GM21381 (cell line): Measurements from ENCODE around the gene MGMT.

Experiments used
- ATAC-seq: cut with Tn5 transposase; IDR thresholded peaks from one replicate; pipeline ENCODE4 v1.9.1; 2021; ENCODE audit warnings: mild to moderate bottlenecking, moderate library complexity; ENCODE audit not compliant: unreplicated experiment

MGMT gene

DNA sequence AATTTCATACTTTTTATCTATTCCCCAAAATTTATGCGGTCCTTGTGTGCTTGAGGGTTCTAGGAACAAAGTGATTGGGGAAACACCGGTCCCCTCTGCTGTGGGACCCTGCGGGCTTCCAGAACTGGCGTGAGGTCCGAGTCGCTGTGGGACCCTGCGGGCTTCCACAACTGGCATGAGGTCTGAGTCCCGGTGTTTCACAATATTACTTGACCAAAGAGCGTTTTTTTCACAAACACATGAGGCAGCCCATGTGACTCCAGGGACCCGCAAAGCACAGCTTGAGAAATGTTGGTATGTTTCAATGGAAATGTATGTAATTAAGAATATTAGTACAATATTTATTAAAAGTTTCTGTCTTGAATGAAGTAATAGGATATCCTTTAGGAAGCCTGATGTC, 212.2 kb downstream of the MGMT start:
- no peak for ATAC-seq

DNA sequence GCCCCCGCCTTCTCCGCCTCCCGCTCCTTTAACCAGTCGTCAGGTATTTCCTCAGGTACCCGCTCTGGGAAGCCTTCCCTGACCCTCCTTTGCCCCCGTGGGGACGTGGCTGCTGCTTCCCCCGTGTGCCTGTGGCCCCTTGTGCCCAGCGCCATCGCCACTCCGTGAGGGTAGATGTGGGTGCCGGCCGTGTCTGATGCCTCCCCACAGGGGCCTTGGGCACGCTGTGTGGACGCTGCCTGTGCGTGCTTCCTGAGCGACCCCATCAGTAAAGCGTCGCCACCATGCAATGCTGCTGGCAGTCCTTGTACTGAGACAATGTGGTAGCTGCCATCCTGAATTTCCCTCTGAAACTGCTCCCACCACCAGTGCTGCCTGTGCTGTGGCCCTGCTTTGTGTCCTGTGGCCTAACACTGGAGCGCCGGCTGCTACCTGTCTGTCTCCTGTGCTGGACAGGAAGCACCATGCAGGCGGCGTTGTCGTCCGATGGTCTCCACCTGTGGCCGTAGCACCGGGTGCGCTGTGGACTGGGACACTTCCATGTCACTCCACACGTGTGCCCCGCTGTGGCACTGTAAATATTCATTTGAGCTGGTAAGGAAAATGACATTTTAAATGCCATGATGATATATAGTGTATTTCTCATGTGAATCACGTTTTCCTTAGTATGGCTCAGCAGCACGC, 213.8 kb downstream of the MGMT start:
- ATAC-seq, result no peak

DNA sequence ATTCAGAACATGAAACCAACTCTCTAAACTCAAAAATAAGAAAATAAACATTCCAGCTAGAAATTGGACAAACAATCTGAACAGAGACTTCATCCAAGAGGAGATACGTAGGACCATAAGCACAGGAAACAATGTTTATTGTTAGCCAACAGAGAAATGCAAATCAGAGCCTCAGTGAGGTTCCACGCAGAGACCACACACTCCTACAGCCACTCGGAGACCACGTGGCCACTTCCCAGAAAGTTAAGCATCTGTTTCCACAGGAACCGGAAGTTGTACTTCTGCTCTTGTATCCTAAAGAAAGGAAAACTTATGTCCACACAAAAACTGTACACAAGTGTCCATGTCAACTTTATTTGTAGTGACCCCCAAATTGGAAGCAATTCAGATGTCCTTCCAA, 214.8 kb downstream of the MGMT start:
- no peak for ATAC-seq

DNA sequence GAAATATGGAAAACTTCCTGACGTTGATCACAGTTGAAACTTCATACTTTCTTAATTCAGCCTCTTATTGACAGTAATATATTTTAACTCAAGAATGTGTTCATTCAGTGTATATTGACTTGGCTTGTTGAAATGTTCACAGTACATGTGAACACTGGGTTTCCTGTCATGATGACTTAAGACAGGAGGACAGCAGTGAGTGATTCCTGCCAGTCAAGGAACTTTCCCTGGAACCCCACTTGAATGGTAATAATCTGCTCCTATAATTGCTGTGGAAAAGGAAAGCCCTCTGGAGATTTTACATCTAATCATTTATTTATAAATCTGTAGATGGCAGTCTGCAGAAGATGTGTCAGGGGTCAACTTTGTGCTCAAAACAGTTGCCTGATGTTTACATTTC, 216.5 kb downstream of the MGMT start:
- no peak for ATAC-seq

DNA sequence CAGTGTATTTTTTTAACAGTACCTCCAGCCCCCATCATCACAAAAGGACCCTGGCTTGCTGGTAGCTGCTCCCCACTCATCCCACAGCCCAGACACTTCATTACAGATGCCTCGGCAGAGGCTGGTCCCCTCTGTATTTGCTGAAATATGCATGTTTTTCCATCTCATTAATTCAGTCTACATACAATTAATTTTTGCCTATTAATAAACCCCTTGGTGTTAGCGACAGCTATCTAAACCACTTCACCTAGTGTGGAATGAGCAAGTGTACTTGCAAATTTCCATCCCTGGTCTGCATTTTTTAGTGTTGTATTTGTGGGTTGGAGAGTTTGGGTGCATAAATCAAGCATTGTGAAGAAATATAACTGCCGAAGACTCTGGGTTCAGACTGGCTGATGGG, 216.9 kb downstream of the MGMT start:
- no peak for ATAC-seq

DNA sequence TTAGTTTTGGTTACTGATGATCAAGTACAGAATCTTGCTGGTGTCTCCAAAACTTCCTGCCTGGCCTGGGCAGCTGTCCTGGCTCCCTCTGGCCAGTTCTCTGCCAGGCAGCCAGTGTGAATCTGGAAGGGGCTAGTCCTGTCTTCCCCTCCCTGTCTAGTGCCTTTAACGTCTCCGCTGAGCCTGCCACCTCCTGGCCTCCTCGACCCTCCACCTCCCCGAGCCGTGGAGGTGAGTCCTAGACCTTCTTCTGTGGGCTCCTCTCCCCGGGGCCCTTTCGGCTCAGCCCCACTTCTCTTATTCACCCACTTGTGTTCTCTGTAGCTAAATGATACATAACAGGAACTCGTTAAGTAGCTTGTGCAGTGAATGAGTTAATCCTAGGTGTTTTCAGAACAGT, 218.2 kb downstream of the MGMT start:
- ATAC-seq, result no peak

DNA sequence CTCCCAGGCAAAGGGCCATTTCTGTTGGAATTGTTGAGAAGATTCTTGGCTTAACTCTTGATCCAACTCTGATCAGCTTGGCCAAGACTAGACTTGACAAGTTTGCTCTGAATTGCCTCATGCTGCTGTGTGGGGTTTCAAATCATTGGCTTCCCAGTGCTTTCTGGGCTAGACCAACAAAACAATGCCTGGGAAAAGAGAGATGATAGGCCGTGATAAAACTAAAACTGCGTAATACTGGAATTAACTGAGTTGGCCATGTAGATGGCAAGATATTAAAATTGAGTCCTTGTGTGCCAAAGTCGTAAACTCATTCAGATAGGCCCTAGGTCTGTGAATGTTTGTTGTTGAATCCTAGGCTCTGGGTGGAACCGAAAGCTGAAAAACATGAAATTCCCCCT, 222.6 kb downstream of the MGMT start:
- no peak for ATAC-seq

DNA sequence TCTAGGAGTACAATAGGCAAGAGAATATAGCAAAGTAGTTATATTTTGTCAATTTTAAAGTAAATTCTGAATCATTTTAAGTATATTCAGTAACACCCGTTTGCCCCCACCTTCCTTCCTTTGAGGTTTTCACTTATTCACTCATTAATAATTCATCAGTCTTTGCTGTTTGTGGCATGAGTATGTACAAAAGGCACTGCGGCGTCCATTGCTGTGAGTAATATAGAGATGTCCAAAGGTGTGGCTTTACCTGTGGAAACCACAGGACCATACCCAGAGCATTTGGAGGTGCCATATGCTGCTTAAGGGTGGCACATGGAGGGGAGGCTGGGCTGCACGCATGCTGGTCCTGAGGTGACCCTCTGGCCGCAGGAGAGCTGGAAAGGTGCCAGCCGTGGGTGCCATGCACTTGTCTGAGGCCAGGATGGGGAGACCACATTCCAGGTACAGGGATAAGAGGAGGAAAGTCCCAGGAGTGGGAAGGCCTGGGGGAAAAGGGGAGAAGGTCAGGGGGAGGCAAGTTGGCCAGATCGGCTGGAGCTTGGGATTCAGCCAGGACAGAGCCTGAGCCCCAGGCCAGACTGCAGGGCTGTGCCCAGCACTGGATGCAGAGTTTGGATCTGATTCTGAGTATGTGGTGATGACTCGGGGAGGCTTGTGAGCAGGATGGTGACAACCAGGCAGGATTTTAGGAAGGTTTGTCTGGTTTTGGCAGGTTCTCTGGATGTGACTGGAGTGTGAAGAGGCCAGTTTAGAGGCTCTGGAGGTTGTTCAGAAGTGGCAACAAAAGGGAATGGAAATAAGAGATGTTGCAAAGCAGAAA, 223.4 kb downstream of the MGMT start:
- no peak for ATAC-seq

DNA sequence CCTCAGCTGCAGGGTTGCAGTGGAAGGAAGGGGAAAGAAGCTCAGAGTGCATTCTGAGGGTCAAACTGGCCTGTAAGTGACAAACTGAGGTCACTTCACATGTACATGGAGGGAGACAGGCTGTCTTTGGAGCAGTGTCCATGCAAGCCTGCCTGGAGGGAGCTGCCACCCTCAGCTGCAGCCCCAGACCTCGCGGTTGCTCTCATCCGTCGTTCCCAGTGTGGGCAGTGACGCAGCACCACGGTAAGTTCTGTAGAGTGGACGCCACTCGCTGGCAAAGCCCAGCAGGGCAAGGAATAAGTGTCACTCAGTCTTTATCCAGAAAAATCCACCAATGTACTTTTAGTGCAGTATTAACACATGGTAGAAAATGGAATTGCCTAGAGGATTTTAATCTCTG, 225.7 kb downstream of the MGMT start:
- no peak for ATAC-seq

DNA sequence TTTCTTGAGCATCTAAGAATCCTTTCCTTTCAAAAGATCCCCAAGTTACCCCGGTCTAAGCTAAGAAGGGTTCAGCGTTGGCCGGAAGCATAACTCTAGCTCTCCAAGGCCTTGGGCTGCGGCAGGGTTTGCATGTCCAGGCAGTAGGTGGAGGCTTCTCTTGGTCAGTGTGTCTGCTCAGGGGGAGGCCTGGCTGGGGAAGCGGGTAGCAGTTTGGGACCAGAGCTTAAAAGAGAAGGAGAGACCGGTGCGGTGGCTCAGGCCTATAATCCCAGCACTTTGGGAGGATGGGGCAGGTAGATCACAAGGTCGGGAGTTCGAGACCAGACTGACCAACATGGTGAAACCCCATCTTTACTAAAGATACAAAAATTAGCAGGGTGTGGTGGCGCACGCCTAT, 226.3 kb downstream of the MGMT start:
- ATAC-seq, result no peak

DNA sequence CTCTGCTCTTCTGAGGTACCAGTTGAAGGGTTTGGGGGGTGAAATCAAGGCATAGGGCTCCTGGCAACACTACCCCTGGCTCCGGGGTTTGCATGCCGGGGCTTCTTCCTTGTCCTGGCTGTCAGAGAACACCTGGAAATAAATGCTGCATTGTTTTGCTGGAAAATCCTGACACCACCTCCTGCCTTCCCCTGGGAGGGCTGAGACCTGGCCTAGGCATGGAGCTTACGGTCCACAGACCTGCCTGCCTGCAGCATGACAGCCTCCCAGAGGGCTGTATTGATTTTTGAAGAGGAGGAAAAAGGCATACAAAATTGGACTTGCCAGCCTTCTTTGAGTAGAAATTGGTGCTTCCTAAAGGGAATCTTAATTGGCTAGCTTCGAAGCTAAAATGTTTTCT, 227.1 kb downstream of the MGMT start:
- ATAC-seq, result no peak

DNA sequence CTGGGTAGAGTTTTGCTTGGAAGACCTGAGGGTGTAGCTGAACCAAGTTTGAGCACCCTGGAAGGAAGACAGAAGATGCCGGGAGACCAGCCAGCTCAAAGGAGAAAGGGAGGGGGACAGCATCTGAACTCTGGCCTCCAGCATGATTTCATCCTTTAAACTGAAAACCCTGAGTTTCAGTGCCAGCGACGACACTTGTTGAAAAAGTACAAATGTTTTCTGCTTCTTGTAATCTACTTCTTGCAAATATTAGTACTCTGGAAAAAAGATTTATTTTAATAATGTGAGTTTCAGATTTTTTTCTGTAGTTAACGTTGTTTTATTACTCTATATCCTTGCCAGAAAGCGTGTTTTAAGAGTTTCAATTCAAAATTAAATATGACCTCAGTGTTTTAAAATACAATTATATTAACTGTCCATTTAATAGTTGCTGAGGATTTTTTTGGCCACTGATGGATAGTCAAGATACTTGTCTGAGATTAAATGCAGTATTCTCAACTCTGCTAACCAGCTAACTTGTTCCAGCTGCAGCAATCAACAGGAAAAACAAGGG, 227.7 kb downstream of the MGMT start:
- ATAC-seq, result no peak

DNA sequence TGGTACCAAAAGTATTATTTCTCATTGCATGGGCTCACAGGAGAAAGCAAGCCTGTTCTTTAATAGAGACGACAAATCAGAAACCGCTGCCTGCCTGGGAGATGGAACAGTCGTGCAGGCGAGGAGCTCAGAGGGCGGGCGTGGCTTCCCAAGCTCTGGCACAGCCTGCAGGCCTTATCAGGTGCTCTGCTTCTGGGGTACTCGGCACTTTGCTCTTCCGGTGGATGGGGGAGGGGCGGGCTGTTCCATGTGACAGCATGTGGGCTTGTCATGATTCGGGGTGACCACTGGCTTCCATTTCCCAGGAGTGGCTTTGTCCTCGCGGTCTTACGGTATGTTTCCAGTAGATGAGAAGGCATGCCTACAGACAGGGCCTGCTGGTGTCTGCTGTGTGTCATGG, 228.6 kb downstream of the MGMT start:
- no peak for ATAC-seq

DNA sequence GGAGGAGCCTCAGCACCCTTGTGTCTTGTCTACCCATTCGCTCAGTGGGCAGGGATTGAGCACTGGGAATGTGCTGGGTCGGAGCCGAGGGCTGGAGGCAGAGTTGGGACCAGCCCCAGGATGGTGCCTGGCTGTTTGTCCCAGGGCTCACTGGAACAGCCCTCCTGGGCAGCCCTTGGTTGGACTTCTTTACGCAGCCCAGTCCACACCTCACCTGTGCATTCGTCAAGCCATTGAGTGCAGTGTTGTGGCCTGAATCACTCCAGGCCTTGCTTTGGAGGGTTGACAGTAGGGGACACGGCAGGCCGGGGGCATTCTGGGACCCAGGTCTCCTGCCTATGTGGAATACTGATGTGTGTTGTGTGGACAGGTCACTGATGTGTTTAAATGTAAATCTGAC, 229.6 kb downstream of the MGMT start:
- no peak for ATAC-seq

DNA sequence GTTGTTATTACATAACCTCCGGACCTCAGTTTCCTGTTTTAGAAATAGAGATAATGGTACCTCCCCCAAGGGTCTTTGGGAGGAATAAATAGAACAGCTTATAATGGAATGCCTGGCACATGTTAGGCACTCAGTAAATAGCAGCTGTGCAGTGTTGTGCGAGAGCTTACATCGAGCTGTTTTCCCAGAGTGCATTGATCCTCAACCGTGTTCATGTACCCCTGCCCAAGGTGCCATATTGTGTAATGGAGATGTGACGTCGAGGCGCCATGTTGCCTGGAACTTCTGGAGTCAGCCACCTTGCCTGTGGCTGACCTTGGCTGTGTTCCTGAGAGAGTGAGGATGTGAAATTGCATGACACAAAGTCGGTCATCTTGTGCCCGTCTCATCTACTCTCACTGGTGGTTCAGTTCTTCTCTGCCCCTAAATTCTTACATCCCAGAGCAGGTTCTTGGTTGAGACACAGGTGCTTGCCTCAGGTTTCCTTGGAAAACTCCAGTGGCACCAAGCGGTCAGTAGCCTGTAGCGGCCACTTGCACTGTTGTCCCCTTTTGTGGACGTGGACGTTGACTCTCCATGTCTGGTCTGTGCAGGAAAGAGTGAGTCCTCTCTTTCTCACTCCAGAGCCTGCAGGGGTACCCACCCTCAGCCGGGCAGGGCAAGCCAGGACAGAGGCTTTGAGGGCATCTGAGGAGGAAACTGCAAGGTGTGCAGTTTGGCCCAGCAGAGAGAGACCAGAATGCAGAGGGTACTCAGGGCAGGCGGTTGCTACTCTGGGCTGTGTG, 230.6 kb downstream of the MGMT start:
- ATAC-seq, result no peak

DNA sequence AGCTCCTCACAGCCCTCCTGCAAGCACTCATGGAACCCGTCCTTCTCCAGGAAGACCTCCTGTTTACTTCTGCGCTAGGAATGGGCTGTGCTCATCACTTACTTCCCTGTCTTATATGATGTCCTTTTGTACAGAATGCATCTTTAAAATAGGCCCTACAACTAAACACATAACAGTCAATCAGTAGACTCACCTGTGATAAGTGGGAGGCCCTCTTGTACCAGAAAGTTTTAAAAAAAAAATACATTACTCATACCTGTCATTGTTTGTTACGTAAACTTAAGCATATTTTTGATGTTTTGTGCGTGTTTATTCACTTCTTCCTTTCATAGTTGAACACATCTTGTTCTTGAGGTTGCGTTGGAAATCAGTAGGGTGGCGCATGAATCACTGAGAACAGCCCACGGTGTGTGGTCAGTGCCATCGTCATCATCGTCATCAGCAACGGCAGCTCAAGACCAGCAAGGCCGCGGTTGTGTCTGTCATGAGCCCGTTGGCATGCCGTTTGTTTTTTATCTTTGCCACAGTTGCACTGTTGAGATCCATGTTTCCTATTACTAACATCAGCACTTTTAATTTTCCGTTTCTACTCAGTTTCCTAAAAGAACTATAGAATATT, 232.8 kb downstream of the MGMT start:
- ATAC-seq, result no peak

DNA sequence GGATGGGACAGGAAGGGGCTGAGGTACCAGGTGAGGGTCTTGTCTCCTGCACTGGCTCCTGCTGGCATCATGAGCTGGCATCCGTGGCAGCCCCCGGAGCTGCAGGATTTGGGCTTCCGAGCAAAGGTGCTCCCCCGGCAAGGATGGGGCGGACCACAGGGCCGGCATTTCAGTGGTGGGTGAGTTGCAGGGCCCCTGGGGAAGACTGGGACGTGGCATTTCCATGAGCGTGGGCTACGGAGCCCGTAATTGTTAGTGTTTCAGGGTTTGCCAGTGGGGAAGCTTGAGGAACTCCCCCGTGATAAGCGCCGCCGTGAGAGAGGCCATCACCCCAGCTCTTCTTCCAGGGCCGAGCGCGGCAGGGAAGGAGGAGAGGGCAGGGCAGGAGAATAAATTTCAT, 235.6 kb downstream of the MGMT start:
- ATAC-seq, result no peak

DNA sequence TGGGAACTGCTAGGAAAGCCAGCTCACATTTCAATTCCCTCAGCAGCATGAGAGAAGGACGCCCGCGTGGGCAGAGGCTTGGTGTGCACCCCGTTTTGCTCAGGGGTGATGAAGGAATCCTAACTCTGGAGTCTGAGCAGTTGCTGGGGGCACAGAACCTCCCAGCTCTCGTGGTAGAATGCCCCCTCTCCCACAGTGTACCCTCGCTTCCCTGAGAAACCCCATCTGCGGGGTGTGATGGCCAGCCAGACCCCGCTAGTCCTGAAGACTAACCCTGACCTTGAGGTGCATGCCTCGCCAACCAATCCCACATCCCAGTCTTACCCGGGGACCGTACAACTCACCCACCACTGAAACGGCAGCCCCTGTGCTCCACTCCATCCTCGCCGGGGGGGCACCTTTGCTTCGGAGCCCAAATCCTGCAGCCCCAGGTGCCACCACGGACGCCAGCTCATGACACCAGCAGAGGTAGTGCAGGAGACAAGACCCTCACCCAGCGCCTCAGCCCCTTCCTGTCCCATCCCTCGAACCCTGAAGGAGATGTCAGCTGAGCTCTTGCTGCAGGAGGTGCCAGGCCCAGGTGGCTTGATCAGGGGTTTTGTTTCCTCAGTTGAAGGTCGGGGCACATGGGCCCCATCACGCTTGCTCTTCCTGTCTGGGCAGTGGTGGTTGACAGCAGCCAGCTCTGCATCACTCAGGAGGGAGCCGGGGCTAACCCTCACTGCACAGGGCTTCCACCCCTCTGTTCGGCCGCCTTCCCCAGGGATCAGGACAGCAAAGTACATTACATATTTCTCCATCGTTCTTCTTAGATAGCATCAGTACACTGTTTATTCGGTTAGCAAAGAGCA, 236.5 kb downstream of the MGMT start:
- ATAC-seq, result no peak

DNA sequence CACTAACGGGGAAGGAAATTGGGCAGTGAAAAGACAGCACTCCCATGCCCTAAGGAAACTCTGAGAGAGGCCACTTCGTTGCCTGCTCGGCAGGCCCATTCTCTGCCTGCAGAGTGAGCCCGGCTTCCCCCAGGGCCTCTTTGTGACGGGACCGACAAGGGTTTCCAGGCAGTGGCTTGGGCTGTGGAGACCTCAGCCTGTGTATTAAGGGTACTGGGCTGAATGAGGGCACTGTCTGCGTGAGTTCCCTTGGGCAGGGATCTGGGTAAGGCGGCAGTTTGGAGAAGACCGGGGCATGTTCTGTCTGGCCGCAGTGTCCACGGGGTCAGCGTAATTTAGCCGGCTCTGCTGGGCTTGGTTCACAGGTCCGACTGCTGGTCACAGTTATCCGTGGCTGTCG, 237.2 kb downstream of the MGMT start:
- ATAC-seq, result no peak
